H9 (cell line): ENCODE results near the gene NTRK3. TPM values are rescaled to one million over a fixed set of nuclear protein-coding genes. Genes with fewer than 3 reads are reported as not detected.

Experiments
- DNase-seq: peaks from one replicate; pipeline ENCODE4 v3.0.0-alpha.2; 2017
- H2AFZ ChIP-seq: one replicate; pipeline ENCODE4 v1.6.1; 2013; ENCODE audit warnings: mild to moderate bottlenecking, low read length, control low read depth, moderate library complexity
- H2AK5ac ChIP-seq: 2 replicates; pipeline ENCODE4 v1.6.1; 2013; ENCODE audit warnings: low read length, control low read depth, mixed read lengths; ENCODE audit not compliant: insufficient read length
- H2BK120ac ChIP-seq: one replicate; pipeline ENCODE4 v1.6.1; 2013; ENCODE audit warnings: low read depth, mild to moderate bottlenecking, low read length, control low read depth, inconsistent platforms; ENCODE audit not compliant: poor library complexity, severe bottlenecking
- H2BK12ac ChIP-seq: 2 replicates; pipeline ENCODE4 v1.6.1; 2013; ENCODE audit warnings: low read length, control low read depth, mixed read lengths, low read depth; ENCODE audit not compliant: insufficient read length
- H2BK15ac ChIP-seq: 2 replicates; pipeline ENCODE4 v1.6.1; 2013; ENCODE audit warnings: low read depth, low read length, control low read depth
- H2BK20ac ChIP-seq: one replicate; pipeline ENCODE4 v1.6.1; 2013; ENCODE audit warnings: low read depth, mild to moderate bottlenecking, low read length, control low read depth, inconsistent platforms; ENCODE audit not compliant: poor library complexity, severe bottlenecking
- H2BK5ac ChIP-seq: 2 replicates; pipeline ENCODE4 v1.6.1; 2013; ENCODE audit warnings: low read length, control low read depth, mixed read lengths; ENCODE audit not compliant: insufficient read length
- H3K14ac ChIP-seq: 2 replicates; pipeline ENCODE4 v1.6.1; 2013; ENCODE audit warnings: low read length, control low read depth; ENCODE audit not compliant: insufficient read depth
- H3K18ac ChIP-seq: 2 replicates; pipeline ENCODE4 v1.6.1; 2013; ENCODE audit warnings: low read depth, mild to moderate bottlenecking, mixed read lengths, low read length, control low read depth; ENCODE audit not compliant: insufficient read length
- H3K23ac ChIP-seq: 2 replicates; pipeline ENCODE4 v1.6.1; 2013; ENCODE audit warnings: low read length, control low read depth, mixed read lengths, low read depth; ENCODE audit not compliant: insufficient read length
- H3K23me2 ChIP-seq: 2 replicates; pipeline ENCODE4 v1.6.1; 2013; ENCODE audit warnings: low read depth, mild to moderate bottlenecking, mixed read lengths, low read length, control low read depth; ENCODE audit not compliant: insufficient read length, poor library complexity, severe bottlenecking
- H3K27ac ChIP-seq: 2 replicates; pipeline ENCODE4 v1.5.1; 2013; ENCODE audit warnings: low read length, control low read depth, mixed read lengths, low read depth; ENCODE audit not compliant: insufficient read length
- H3K27me3 ChIP-seq: 2 replicates; pipeline ENCODE4 v1.6.1; 2013; ENCODE audit warnings: low read length, control low read depth, inconsistent platforms; ENCODE audit not compliant: insufficient read depth
- H3K4ac ChIP-seq: 2 replicates; pipeline ENCODE4 v1.6.1; 2013; ENCODE audit warnings: low read depth, mild to moderate bottlenecking, control low read depth, inconsistent platforms, low read length, moderate library complexity
- H3K4me1 ChIP-seq: 2 replicates; pipeline ENCODE4 v1.6.1; 2013; ENCODE audit warnings: low read length, control low read depth, inconsistent platforms; ENCODE audit not compliant: insufficient read depth
- H3K4me2 ChIP-seq: 2 replicates; pipeline ENCODE4 v1.6.1; 2013; ENCODE audit warnings: low read length, control low read depth, mixed read lengths; ENCODE audit not compliant: insufficient read length, insufficient read depth
- H3K56ac ChIP-seq: 2 replicates; pipeline ENCODE4 v1.6.1; 2013; ENCODE audit warnings: low read depth, mild to moderate bottlenecking, mixed read lengths, low read length, control low read depth; ENCODE audit not compliant: insufficient read length
- H3K79me1 ChIP-seq: 2 replicates; pipeline ENCODE4 v1.6.1; 2013; ENCODE audit warnings: low read depth, mild to moderate bottlenecking, moderate library complexity, low read length, control low read depth, inconsistent platforms; ENCODE audit not compliant: insufficient read depth, poor library complexity, severe bottlenecking
- H3K79me2 ChIP-seq: 2 replicates; pipeline ENCODE4 v1.6.1; 2013; ENCODE audit warnings: low read length, control low read depth, inconsistent platforms; ENCODE audit not compliant: insufficient read depth
- H3K9ac ChIP-seq: 2 replicates; pipeline ENCODE4 v1.6.1; 2013; ENCODE audit warnings: low read length, control low read depth, mixed read lengths; ENCODE audit not compliant: insufficient read length; ENCODE audit errors: extremely low read depth
- H3K9me3 ChIP-seq: one replicate; pipeline ENCODE4 v1.6.1; 2013; ENCODE audit warnings: low read depth, low read length, inconsistent platforms; ENCODE audit not compliant: control insufficient read depth
- H3T11ph ChIP-seq: one replicate; pipeline ENCODE4 v1.6.1; 2013; ENCODE audit warnings: mild to moderate bottlenecking, low read length, control low read depth, inconsistent platforms
- H4K20me1 ChIP-seq: one replicate; pipeline ENCODE4 v1.6.1; 2013; ENCODE audit not compliant: control insufficient read depth, insufficient read length, insufficient read depth
- H4K5ac ChIP-seq: 2 replicates; pipeline ENCODE4 v1.6.1; 2013; ENCODE audit warnings: low read depth, mild to moderate bottlenecking, mixed read lengths, low read length, control low read depth; ENCODE audit not compliant: insufficient read length
- H4K8ac ChIP-seq: replicated peaks from 2 replicates; pipeline ENCODE4 v1.6.1; 2013; ENCODE audit warnings: low read length, control low read depth, mixed read lengths, low read depth; ENCODE audit not compliant: insufficient read length
- H4K91ac ChIP-seq: 2 replicates; pipeline ENCODE4 v1.6.1; 2013; ENCODE audit warnings: low read depth, mild to moderate bottlenecking, moderate library complexity, mixed read lengths, low read length, control low read depth; ENCODE audit not compliant: insufficient read length
- H3K27ac Mint-ChIP-seq, 3 experiments: 2 replicates in 2 of 3; 3 replicates in 1 of 3; pipeline ENCODE4 v1.8.0; 2020 to 2021; ENCODE audit warnings: mixed read lengths in 3 of 3, mild to moderate bottlenecking in 1 of 3, moderate library complexity in 1 of 3
- H3K27me3 Mint-ChIP-seq: 2 replicates; pipeline ENCODE4 v1.8.0; 2021; ENCODE audit warnings: low read depth, mild to moderate bottlenecking, moderate library complexity, mixed read lengths
- H3K36me3 Mint-ChIP-seq, 3 experiments: 2 replicates in 2 of 3; 3 replicates in 1 of 3; pipeline ENCODE4 v1.8.0; 2020 to 2021; ENCODE audit warnings: low read depth in 3 of 3, mixed read lengths in 3 of 3; ENCODE audit not compliant: insufficient read depth in 1 of 3
- H3K4me1 Mint-ChIP-seq, 2 experiments: 2 replicates each; pipeline ENCODE4 v1.8.0; 2020; ENCODE audit warnings: mixed read lengths in 2 of 2
- H3K4me3 Mint-ChIP-seq, 2 experiments: 2 replicates in 1 of 2; 3 replicates in 1 of 2; pipeline ENCODE4 v1.8.0; 2020 to 2021; ENCODE audit warnings: mild to moderate bottlenecking in 2 of 2, mixed read lengths in 2 of 2, moderate library complexity in 1 of 2
- H3K9me3 Mint-ChIP-seq, 2 experiments: 2 replicates in 1 of 2; 3 replicates in 1 of 2; pipeline ENCODE4 v1.8.0; 2020; ENCODE audit warnings: mild to moderate bottlenecking in 2 of 2, mixed read lengths in 2 of 2, moderate library complexity in 1 of 2
- CTCF ChIP-seq: fragments of 200-600 bp; sonication (generic); conservative IDR thresholded peaks from 3 replicates; pipeline ENCODE4 v1.8.0; 2021; ENCODE audit warnings: antibody characterized with exemption, mild to moderate bottlenecking
- WGBS: extraction: QIAGEN DNeasy Blood & Tissue Kit; methylation state at CpG from one replicate; pipeline ENCODE4 v1.1.7; 2013; ENCODE audit warnings: missing lambda C conversion rate, low lambda C conversion rate, mixed read lengths; ENCODE audit not compliant: insufficient read length; ENCODE audit errors: extremely low coverage; 5-methylcytosine and 5-hydroxymethylcytosine counted together
- total RNA-seq: library from RNA; stranded (reverse); gene quantifications from 2 replicates; pipeline ENCODE4 v1.2.1, GENCODE V29; 2021

The NTRK3 gene
- total RNA-seq, 1 experiment from 2014 or later, result 2.5 TPM

GRCh38 chr15:88269356-88270062, 13.0 kb upstream of the NTRK3 start:
- Histone ChIP-seq H2BK120ac (peak overlapping the region; percentile 30), H3K79me2 (no peaks in the 10 kb centered on the region), H4K8ac (no peak overlapping the region), H3K4ac (no peak overlapping the region), H2BK12ac (no peak overlapping the region), H3K18ac (no peak overlapping the region), H3K23me2 (no peaks in the 10 kb centered on the region), H2BK15ac (no peak overlapping the region), H3K14ac (no peak overlapping the region), H3K27ac (no peak overlapping the region), H2AK5ac (no peak overlapping the region), H2AFZ (no peak overlapping the region), H3K56ac (no peak overlapping the region), H2BK5ac (no peak overlapping the region), H4K5ac (no peak overlapping the region), H3K9me3 (no peaks in the 10 kb centered on the region), H4K91ac (no peak overlapping the region), H3K23ac (no peak overlapping the region), H3T11ph (no peak overlapping the region), H3K9ac (no peak overlapping the region), H3K4me2 (no peak overlapping the region), H3K27me3 (no peaks in the 10 kb centered on the region; the same call in 1 of the 2 replicates), H4K20me1 (no peaks in the 10 kb centered on the region), H3K4me1 (no peaks in the 10 kb centered on the region), H3K79me1 (no peaks in the 10 kb centered on the region), H2BK20ac (no peak overlapping the region)
- Mint-ChIP-seq H3K27ac (no peak overlapping the region), H3K9me3 (no peaks in the 10 kb centered on the region), H3K4me3 (no peak overlapping the region), H3K27me3 (peaks cover 81% of the 10 kb centered on the region), H3K36me3 (no peaks in the 10 kb centered on the region), H3K4me1 (peaks cover 0 to 7% of the 10 kb centered on the region in 2 experiments; a peak in 2 of 4 replicates)
- no peak for TF ChIP-seq CTCF
- DNase-seq, result no peak
- WGBS, result no CpG with 5 or more reads among the region's 4 CpGs
